Right ventricle myocardium superior (tissue), 1 donor: ENCODE data around the gene BCL7C. TPM values are rescaled to one million over a fixed set of nuclear protein-coding genes. Genes with fewer than 3 reads are reported as not detected.
"Not testable (repeated sequence)": the region's sequence is repeated elsewhere in the genome, so short reads cannot be mapped to it uniquely, and the experiment has no call there.

ENCODE experiments used
- ATAC-seq: fragments of 200-7000 bp; cut with Tn5 transposase; one replicate; pipeline ENCODE4 v1.9.1; 2020; ENCODE audit warnings: mild to moderate bottlenecking; ENCODE audit not compliant: poor library complexity
- DNase-seq: peaks from one replicate; pipeline ENCODE4 v3.0.0-alpha.2; 2020
- intact Hi-C: fragments of 100-400 bp; cut with DNase I; formaldehyde crosslinking; loops from one replicate; pipeline ENCODE4 v1.11.2; 2022
- total RNA-seq: library from RNA; stranded (reverse); fragmentation: NEBNext Ultra II Directional; extraction: Animal tissue kit (Norgen Biotek cat#: 25700); gene quantifications from one replicate; pipeline ENCODE4 v1.2.1, GENCODE V29; 2021
- donor health status: DM: no; HTN: yes; CAD: no; lungs with severe emphysema.

Gene BCL7C
- total RNA-seq, 1 donor from 2014 or later, result 28.8 TPM

- DNase-seq, result no peak
- intact Hi-C loops, result loop anchor here (5.0 kb wide), 1 partner anchor 54 kb away; no protein-coding TSS in a partner anchor
Observed at GRCh38 chr16:30901201-30902028, 7.5 kb upstream of the BCL7C start.

GRCh38 chr16:30900588-30900987, 6.7 kb upstream of the BCL7C start:
- intact Hi-C loops, result loop anchor here (5.0 kb wide), 1 partner anchor 53 kb away; no protein-coding TSS in a partner anchor
- ATAC-seq (no peak), DNase-seq (no peak)

More at GRCh38 chr16:30901201-30902028, 7.5 kb upstream of the BCL7C start:
- no peak for ATAC-seq

- ATAC-seq, result no peak
- DNase-seq, result no peak
Observed at GRCh38 chr16:30899794-30900193, 5.9 kb upstream of the BCL7C start.

GRCh38 chr16:30896889-30897733, 3.2 kb upstream of the BCL7C start:
- DNase-seq, result peak; percentile 96
- intact Hi-C loops, result no loop called here
- ATAC-seq, result peak; percentile 74

More at GRCh38 chr16:30899794-30900193, 5.9 kb upstream of the BCL7C start:
- intact Hi-C loops, result loop anchor here (5.0 kb wide), 1 partner anchor 52 kb away; no protein-coding TSS in a partner anchor

GRCh38 chr16:30896261-30896888, 2.5 kb upstream of the BCL7C start, which contains the start of gene CTF1:
Gene CTF1 (plus strand): TSS chr16:30896614. CDS start chr16:30896644, 30 bp downstream.
- ATAC-seq (peak; percentile 80), DNase-seq (peak; percentile 88)
- intact Hi-C loops, result no loop called here

DNA sequence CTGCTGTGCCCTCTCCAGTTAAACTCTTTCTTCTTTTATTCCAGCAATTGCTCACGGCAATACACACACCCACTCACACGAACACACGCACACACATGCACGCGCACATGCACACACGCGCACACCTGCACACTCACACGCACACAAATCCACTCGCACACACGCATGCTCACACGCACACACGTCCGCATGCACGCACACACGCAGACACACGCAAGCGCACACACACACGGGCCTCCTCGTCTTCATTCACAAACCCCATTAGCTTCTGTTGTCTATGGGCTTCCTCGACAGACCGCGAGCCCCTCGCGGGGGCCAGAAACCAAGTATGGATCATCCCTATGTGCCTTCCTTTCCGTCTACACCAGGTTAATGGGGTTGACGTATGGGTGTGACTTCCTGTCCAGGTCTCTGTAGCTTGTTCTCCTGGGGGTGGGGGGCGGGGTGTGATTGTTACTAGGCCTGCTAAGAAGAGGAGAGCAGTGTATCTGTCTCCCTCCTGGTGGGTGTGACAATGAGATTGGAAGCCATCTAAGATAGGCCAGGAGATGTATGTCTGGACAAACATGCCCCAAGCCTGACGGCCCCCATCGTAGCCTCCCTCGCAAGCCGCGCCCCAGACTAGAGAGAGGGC, 1.9 kb upstream of the BCL7C start:
- intact Hi-C loops, result no loop called here
- DNase-seq (no peak), ATAC-seq (peak; percentile 0)

- no peak for ATAC-seq
- intact Hi-C loops, result no loop called here
- no peak for DNase-seq
Observed at GRCh38 chr16:30894540-30895368, 877 bp upstream of the BCL7C start.

DNA sequence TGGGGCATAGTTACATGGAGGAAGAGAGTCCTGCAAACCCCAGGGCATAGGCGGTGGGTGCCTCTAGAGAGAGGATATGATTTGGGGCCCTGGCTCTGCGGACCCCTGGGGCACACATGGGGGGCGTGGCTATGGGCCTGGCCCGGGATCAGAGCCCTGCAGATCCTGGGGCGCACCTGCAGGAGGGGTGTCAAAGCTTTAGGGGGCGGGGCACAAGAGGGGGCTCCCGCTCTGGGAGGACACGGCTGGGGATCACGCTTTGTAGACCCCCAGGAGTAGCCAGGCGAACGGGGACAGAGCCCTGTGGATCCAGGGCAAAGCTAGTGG, 497 bp downstream of the BCL7C start:
- DNase-seq (no peak), ATAC-seq (no peak)
- intact Hi-C loops, result no loop called here

GRCh38 chr16:30892670-30893416, 1.0 kb downstream of the BCL7C start:
- DNase-seq, result no peak
- intact Hi-C loops, result no loop called here
- ATAC-seq, result no peak

DNA sequence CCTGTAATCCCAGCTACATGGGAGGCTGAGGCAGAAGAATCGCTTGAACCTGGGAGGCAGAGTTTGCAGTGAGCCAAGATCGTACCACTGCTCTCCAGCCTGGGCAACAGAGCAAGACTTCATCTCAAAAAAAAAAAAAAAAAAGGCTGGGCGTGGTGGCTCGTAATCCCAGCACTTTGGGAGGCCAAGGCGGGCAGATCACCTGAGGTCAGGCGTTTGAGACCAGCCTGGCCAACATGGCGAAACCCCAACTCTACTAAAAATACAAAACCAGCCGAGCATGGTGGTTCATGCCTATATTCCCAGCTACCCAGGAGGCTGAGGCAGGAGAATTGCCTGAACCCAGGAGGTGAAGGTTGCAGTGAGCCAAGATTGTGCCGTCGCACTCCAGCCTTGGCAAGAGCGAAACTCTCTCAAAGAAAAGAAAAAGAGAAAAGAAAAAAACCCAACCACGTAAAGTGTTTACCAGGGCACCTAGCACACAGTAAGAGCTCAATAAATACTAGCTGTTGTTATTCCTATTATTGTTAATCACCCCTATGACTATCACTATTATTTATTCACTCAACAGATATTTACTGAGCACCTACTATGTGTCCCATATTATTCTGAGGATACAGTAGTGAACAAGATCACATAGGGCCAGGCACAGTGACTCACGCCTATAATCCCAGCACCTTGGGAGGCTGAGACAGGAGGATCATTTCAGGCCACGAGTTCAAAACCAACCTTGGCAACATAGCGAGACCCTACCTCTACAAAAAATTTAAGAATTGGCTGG, 2.6 kb downstream of the BCL7C start:
- DNase-seq, intact Hi-C loops, ATAC-seq: not testable (repeated sequence)

DNA sequence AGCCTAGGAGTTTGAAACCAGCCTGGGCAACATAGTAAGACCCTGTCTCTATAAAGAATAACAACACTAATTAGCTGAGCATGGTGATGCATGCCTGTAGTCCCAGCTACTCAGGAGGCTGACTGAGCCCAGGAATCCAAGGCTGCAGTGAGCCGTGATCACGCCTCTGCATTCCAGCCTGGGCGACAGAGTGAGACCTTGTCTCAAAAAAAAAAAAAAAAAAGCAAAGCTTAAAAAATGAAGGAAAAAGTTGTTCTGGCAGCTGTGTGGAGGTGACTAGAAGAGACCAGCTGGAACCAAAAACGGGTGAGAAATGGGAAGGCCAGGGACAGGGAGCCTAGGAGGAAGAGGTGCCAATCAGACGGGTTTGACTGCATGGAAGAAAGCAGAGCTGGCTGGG, 4.2 kb downstream of the BCL7C start:
- intact Hi-C loops, result no loop called here
- no peak for ATAC-seq
- DNase-seq, result no peak

DNA sequence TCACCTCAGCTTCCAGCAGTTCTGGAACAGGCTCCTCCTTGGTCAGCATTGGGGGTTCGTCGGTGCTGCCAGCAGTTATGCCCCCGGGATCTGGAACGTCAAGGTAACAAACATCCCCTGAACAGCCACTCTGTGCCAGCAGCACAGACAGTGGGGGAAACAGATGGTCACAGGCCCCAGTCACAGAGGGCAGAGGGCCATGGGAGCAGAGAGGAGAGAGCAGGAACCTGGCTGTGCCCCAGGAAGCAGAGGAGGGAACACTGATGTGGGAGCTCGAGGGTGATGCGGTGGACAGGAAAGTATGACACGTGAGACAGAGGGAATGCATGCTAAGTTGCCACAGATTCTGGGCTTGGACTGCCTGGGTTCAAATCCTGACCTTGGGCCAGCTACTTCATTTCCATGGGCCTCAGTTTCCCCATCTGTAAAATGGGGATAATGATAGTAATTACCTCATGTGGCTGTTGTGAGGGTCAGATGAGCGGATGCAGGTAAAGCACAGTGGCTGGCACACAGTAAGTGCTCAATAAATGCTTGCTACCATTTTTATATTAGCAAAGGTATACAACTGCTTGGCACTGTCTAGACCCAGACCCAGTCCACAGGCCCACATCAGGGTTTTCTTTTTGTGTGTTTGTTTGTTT, 4.9 kb downstream of the BCL7C start:
- intact Hi-C loops, result no loop called here
- DNase-seq (no peak), ATAC-seq (no peak)

GRCh38 chr16:30887927-30888326, 6.0 kb downstream of the BCL7C start:
- DNase-seq, result no peak
- intact Hi-C loops, result no loop called here
- no peak for ATAC-seq

DNA sequence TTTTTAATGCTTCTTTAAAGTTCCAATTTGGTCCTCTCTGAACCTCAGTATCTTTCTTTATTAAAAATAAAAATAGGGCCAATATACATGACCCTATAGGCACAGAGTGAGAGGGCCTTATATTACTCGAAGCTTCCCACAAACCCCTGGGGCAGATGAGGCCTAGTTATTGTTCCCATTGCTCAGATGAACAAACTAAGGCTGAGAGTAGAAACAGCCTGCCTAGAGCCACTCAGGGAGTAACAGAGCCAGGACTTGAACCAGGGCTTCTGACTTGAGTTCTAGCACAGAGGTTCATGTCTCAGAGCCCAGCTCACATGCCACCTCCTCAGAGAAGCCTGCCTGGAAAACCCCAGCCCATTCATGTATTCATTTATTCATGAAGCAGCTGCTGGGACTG, 7.7 kb downstream of the BCL7C start:
- DNase-seq, result no peak
- no peak for ATAC-seq
- intact Hi-C loops, result no loop called here

- DNase-seq (no peak), ATAC-seq (no peak)
- intact Hi-C loops, result no loop called here
Observed at GRCh38 chr16:30885196-30885595, 8.7 kb downstream of the BCL7C start.

DNA sequence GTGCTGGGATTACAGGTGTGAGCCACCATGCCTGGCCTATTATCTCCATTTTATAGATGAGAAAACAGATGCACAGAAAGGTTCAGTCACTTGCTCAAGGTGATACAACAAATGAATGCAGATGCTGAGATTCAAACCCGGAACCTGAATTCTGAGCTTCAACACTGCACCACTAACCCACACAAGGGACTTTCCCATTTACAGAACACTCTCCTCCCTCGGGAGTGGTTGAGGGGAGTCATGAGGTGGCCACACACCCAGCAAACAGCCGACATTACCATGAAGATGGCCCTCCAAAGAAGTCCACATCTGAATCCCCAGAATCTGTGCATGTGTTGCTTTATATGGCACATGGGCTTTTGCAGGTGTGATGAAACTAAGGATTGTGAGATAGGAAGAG, 9.1 kb downstream of the BCL7C start:
- intact Hi-C loops, result no loop called here
- no peak for DNase-seq
- ATAC-seq, result no peak
